K562 (cell line): ENCODE results near the gene EPB41L4B. TPM values are rescaled to one million over a fixed set of nuclear protein-coding genes. Genes with fewer than 3 reads are reported as not detected.
"Not testable (repeated sequence)": the region's sequence is repeated elsewhere in the genome, so short reads cannot be mapped to it uniquely, and the experiment has no call there.

Experiments used
- ATAC-seq: fragments of 200-7000 bp; cut with Tn5 transposase; 3 replicates; pipeline ENCODE4 v1.9.1; 2020; ENCODE audit warnings: moderate library complexity
- BruUV-seq: library from RNA; stranded (reverse); fragments of 400-500 nt; replicated peaks from 2 replicates; lab custom pipeline; 2021; lab: Mats Ljungman, UMichigan
- CTCF ChIA-PET: fragments of 300-600 bp; formaldehyde crosslinking; extraction: SDS; loops from one replicate; lab custom pipeline; 2021; ENCODE audit warnings: low intra/inter-chr PET ratio; lab: Yijun Ruan, JAX
- POLR2A ChIA-PET: fragments of 300-600, 350-650 bp; sonication (Branson Sonifier 250); formaldehyde crosslinking; extraction: SDS; loops from one replicate; lab custom pipeline; 2021; ENCODE audit warnings: antibody characterized with exemption, inconsistent platforms; lab: Yijun Ruan, JAX
- DNase-seq, 4 experiments: peaks; one replicate each; pipeline versions ENCODE4 v3.0.0 to v3.0.0-alpha.2; 2011 to 2018; ENCODE audit warnings: low spot score in 3 of 4, mixed read lengths in 3 of 4; ENCODE audit errors: extremely low read depth in 1 of 4
- FAIRE-seq: peaks from 2 replicates; lab custom pipeline; 2011; peaks lifted over from hg19 to GRCh38; lab: Jason Lieb, UNC
- H2AFZ ChIP-seq: 2 replicates; pipeline ENCODE4 v1.6.0; 2011; ENCODE audit warnings: low read depth, low read length, control low read depth, inconsistent platforms
- H3K27ac ChIP-seq: fragments of 200-600 bp; 3 replicates; pipeline ENCODE4 v1.8.0; 2011; ENCODE audit warnings: low read depth, mild to moderate bottlenecking, control low read depth, inconsistent platforms, low read length, moderate library complexity, mixed read lengths; ENCODE audit errors: extremely low read depth
- H3K27me3 ChIP-seq, 2 experiments: fragments of 300-600 bp in 1 of 2; 2 replicates in 1 of 2; 3 replicates in 1 of 2; pipeline versions ENCODE4 v1.6.0 to v1.8.0; 2011; ENCODE audit warnings: inconsistent platforms in 2 of 2, low read length in 2 of 2, mild to moderate bottlenecking in 1 of 2, mixed read lengths in 1 of 2, moderate library complexity in 1 of 2; ENCODE audit not compliant: control insufficient read depth in 2 of 2, insufficient read depth in 2 of 2
- H3K36me3 ChIP-seq: fragments of 300-600 bp; 3 replicates; pipeline ENCODE4 v1.8.0; 2011; ENCODE audit warnings: mild to moderate bottlenecking, low read length, inconsistent platforms; ENCODE audit not compliant: control insufficient read depth, insufficient read depth
- H3K4me1 ChIP-seq, 2 experiments: fragments of 200-600 bp in 1 of 2; replicated peaks in 1 of 2; 2 replicates in 1 of 2; 3 replicates in 1 of 2; pipeline versions ENCODE4 v1.5.1 to v1.8.0; 2011; ENCODE audit warnings: inconsistent platforms in 2 of 2, low read length in 2 of 2, mild to moderate bottlenecking in 1 of 2, mixed read lengths in 1 of 2, moderate library complexity in 1 of 2; ENCODE audit not compliant: control insufficient read depth in 2 of 2, insufficient read depth in 2 of 2
- H3K4me2 ChIP-seq: 2 replicates; pipeline ENCODE4 v1.6.1; 2011; ENCODE audit warnings: low read length, control low read depth, inconsistent platforms, mixed read lengths; ENCODE audit not compliant: insufficient read depth
- H3K4me3 ChIP-seq: fragments of 200-600 bp; sonication (generic), shearing (Covaris generic); 2 replicates; pipeline ENCODE4 v1.5.1; 2016; ENCODE audit warnings: control low read depth, inconsistent platforms
- H3K79me2 ChIP-seq: fragments of 200-600 bp; 3 replicates; pipeline ENCODE4 v1.8.0; 2011; ENCODE audit warnings: low read length, inconsistent platforms; ENCODE audit not compliant: control insufficient read depth, insufficient read depth
- H3K9ac ChIP-seq, 2 experiments: 2 replicates each; pipeline versions ENCODE4 v1.6.0 to v1.6.1; 2011; ENCODE audit warnings: low read depth in 2 of 2, low read length in 2 of 2, control low read depth in 1 of 2, inconsistent platforms in 1 of 2, mild to moderate bottlenecking in 1 of 2, mixed read lengths in 1 of 2; ENCODE audit not compliant: insufficient read depth in 1 of 2
- H3K9me1 ChIP-seq: one replicate; pipeline ENCODE4 v1.6.0; 2011; ENCODE audit warnings: inconsistent platforms, mild to moderate bottlenecking, low read length, moderate library complexity; ENCODE audit not compliant: control insufficient read depth, insufficient read depth
- H3K9me3 ChIP-seq: replicated peaks from 2 replicates; pipeline ENCODE4 v1.5.1; 2011; ENCODE audit warnings: low read depth, low read length, inconsistent platforms; ENCODE audit not compliant: control insufficient read depth, insufficient read depth
- H4K20me1 ChIP-seq: replicated peaks from 2 replicates; pipeline ENCODE4 v1.6.1; 2011; ENCODE audit warnings: low read length, inconsistent platforms, mixed read lengths; ENCODE audit not compliant: control insufficient read depth, insufficient read depth
- NKRF ChIP-seq: fragments of 450-650 bp; IDR thresholded peaks from 2 replicates; pipeline ENCODE4 v1.6.1; 2016; ENCODE audit warnings: borderline replicate concordance
- YY1 ChIP-seq, 3 experiments: IDR thresholded peaks; 2 replicates each; pipeline ENCODE4 v1.6.1; 2011; ENCODE audit warnings: low read length in 2 of 3, mild to moderate bottlenecking in 2 of 3, moderate library complexity in 2 of 3, borderline replicate concordance in 1 of 3, control low read depth in 1 of 3, low read depth in 1 of 3; ENCODE audit not compliant: insufficient read depth in 3 of 3, insufficient replicate concordance in 2 of 3, control insufficient read depth in 1 of 3, insufficient read length in 1 of 3; ENCODE audit errors: extremely low read depth in 1 of 3
- WGBS: fragments of 100-300 bp; shearing (Covaris generic); methylation state at CpG from one replicate; pipeline ENCODE4 v1.1.6; 2016; ENCODE audit warnings: low coverage, mixed read lengths; ENCODE audit not compliant: insufficient coverage; ENCODE audit errors: missing lambda C conversion rate; 5-methylcytosine and 5-hydroxymethylcytosine counted together
- in situ Hi-C: fragments of 300-500 bp; cut with MboI; formaldehyde crosslinking; loops from 4 replicates; pipeline ENCODE4 v1.15.0; 2018; ENCODE audit warnings: inconsistent platforms, mixed read lengths
- intact Hi-C: fragments of 100-400 bp; cut with micrococcal nuclease; formaldehyde crosslinking; loops from 2 replicates; pipeline ENCODE4 v1.14.2; 2022
- polyA plus RNA-seq, 8 experiments: library from polyadenylated mRNA; depleted of rRNA in 4 of 8; stranded (reverse) in 5 of 8; unstranded in 3 of 8; fragments of >200 nt; fragmentation: Nextera tagmentation in 2 of 8; fragmentation: Illumina TruSeq in 1 of 8; extraction: Ambion mirVana in 2 of 8; extraction: Trizol in 1 of 8; gene quantifications; 2 replicates each; pipeline versions ENCODE4 v1.2.1 to v1.2.3, GENCODE V29; 2011 to 2014; ENCODE audit warnings: inconsistent platforms in 1 of 8, missing spikeins in 1 of 8
- total RNA-seq, 7 experiments: library from RNA; depleted of rRNA in 6 of 7; stranded (reverse); fragments of >200 nt in 6 of 7; fragmentation: Illumina TruSeq in 2 of 7; extraction: Trizol in 2 of 7; gene quantifications; 2 replicates each; pipeline versions ENCODE4 v1.2.1 to v1.2.3, GENCODE V29; 2011 to 2021; ENCODE audit warnings: low replicate concordance in 1 of 7

EPB41L4B gene
- total and polyA plus RNA-seq, 9 of the 15 experiments (the other 6 are each of a cell fraction or from before 2014, with no cell fraction given) = 0.09 to 0.38 (median 0.21) TPM

GRCh38 chr9:109224751-109225150, 96.1 kb downstream of the EPB41L4B start (continued):
- TF ChIP-seq NKRF = no peak
- no peak for TF ChIP-seq YY1 (IDR thresholded peaks at IDR 0.05; ENCODE audit: borderline replicate concordance in 1 of 3, control insufficient read depth in 1 of 3, extremely low read depth in 1 of 3, insufficient read depth in 3 of 3, insufficient read length in 1 of 3, insufficient replicate concordance in 2 of 3, low read depth in 1 of 3, low read length in 2 of 3)

- POLR2A ChIA-PET, CTCF ChIA-PET, H3K79me2 ChIP-seq, BruUV-seq, H2AFZ ChIP-seq, ATAC-seq, H3K9me3 ChIP-seq, H3K27ac ChIP-seq, H3K4me2 ChIP-seq, H4K20me1 ChIP-seq, H3K36me3 ChIP-seq, DNase-seq, H3K4me3 ChIP-seq, in situ Hi-C loops, H3K9me1 ChIP-seq, H3K4me1 ChIP-seq, H3K9ac ChIP-seq, FAIRE-seq: not testable (repeated sequence)
- H3K27me3 ChIP-seq = peaks cover 20 to 42% of the 10 kb centered on the region in 2 experiments
- 0% methylated on average over 4 of the region's 4 CpGs for WGBS
- intact Hi-C loops = loop anchor here (10.0 kb wide), 1 partner anchor 57 kb away; no protein-coding TSS in a partner anchor
These were observed 102.6 kb downstream of the EPB41L4B start for GRCh38 chr9:109218242-109218641.
